K562 (cell line): ENCODE measurements around the gene PVALEF. TPM values are rescaled to one million over a fixed set of nuclear protein-coding genes. Genes with fewer than 3 reads are reported as not detected.

Experiments
- ATAC-seq: fragments of 200-7000 bp; cut with Tn5 transposase; 3 replicates; pipeline ENCODE4 v1.9.1; 2020; ENCODE audit warnings: moderate library complexity
- BruUV-seq: library from RNA; stranded (reverse); fragments of 400-500 nt; replicated peaks from 2 replicates; lab custom pipeline; 2021; lab: Mats Ljungman, UMichigan
- CTCF ChIA-PET: fragments of 300-600 bp; formaldehyde crosslinking; extraction: SDS; loops from one replicate; lab custom pipeline; 2021; ENCODE audit warnings: low intra/inter-chr PET ratio; lab: Yijun Ruan, JAX
- POLR2A ChIA-PET: fragments of 300-600, 350-650 bp; sonication (Branson Sonifier 250); formaldehyde crosslinking; extraction: SDS; loops from one replicate; lab custom pipeline; 2021; ENCODE audit warnings: antibody characterized with exemption, inconsistent platforms; lab: Yijun Ruan, JAX
- DNase-seq, 4 experiments: peaks; one replicate each; pipeline versions ENCODE4 v3.0.0 to v3.0.0-alpha.2; 2011 to 2018; ENCODE audit warnings: low spot score in 3 of 4, mixed read lengths in 3 of 4; ENCODE audit errors: extremely low read depth in 1 of 4
- FAIRE-seq: peaks from 2 replicates; lab custom pipeline; 2011; peaks lifted over from hg19 to GRCh38; lab: Jason Lieb, UNC
- H2AFZ ChIP-seq: 2 replicates; pipeline ENCODE4 v1.6.0; 2011; ENCODE audit warnings: low read depth, low read length, control low read depth, inconsistent platforms
- H3K27ac ChIP-seq: fragments of 200-600 bp; 3 replicates; pipeline ENCODE4 v1.8.0; 2011; ENCODE audit warnings: low read depth, mild to moderate bottlenecking, control low read depth, inconsistent platforms, low read length, moderate library complexity, mixed read lengths; ENCODE audit errors: extremely low read depth
- H3K27me3 ChIP-seq, 2 experiments: fragments of 300-600 bp in 1 of 2; 2 replicates in 1 of 2; 3 replicates in 1 of 2; pipeline versions ENCODE4 v1.6.0 to v1.8.0; 2011; ENCODE audit warnings: inconsistent platforms in 2 of 2, low read length in 2 of 2, mild to moderate bottlenecking in 1 of 2, mixed read lengths in 1 of 2, moderate library complexity in 1 of 2; ENCODE audit not compliant: control insufficient read depth in 2 of 2, insufficient read depth in 2 of 2
- H3K36me3 ChIP-seq: fragments of 300-600 bp; 3 replicates; pipeline ENCODE4 v1.8.0; 2011; ENCODE audit warnings: mild to moderate bottlenecking, low read length, inconsistent platforms; ENCODE audit not compliant: control insufficient read depth, insufficient read depth
- H3K4me1 ChIP-seq, 2 experiments: fragments of 200-600 bp in 1 of 2; replicated peaks in 1 of 2; 2 replicates in 1 of 2; 3 replicates in 1 of 2; pipeline versions ENCODE4 v1.5.1 to v1.8.0; 2011; ENCODE audit warnings: inconsistent platforms in 2 of 2, low read length in 2 of 2, mild to moderate bottlenecking in 1 of 2, mixed read lengths in 1 of 2, moderate library complexity in 1 of 2; ENCODE audit not compliant: control insufficient read depth in 2 of 2, insufficient read depth in 2 of 2
- H3K4me2 ChIP-seq: 2 replicates; pipeline ENCODE4 v1.6.1; 2011; ENCODE audit warnings: low read length, control low read depth, inconsistent platforms, mixed read lengths; ENCODE audit not compliant: insufficient read depth
- H3K4me3 ChIP-seq: fragments of 200-600 bp; sonication (generic), shearing (Covaris generic); 2 replicates; pipeline ENCODE4 v1.5.1; 2016; ENCODE audit warnings: control low read depth, inconsistent platforms
- H3K79me2 ChIP-seq: fragments of 200-600 bp; 3 replicates; pipeline ENCODE4 v1.8.0; 2011; ENCODE audit warnings: low read length, inconsistent platforms; ENCODE audit not compliant: control insufficient read depth, insufficient read depth
- H3K9ac ChIP-seq, 2 experiments: 2 replicates each; pipeline versions ENCODE4 v1.6.0 to v1.6.1; 2011; ENCODE audit warnings: low read depth in 2 of 2, low read length in 2 of 2, control low read depth in 1 of 2, inconsistent platforms in 1 of 2, mild to moderate bottlenecking in 1 of 2, mixed read lengths in 1 of 2; ENCODE audit not compliant: insufficient read depth in 1 of 2
- H3K9me1 ChIP-seq: one replicate; pipeline ENCODE4 v1.6.0; 2011; ENCODE audit warnings: inconsistent platforms, mild to moderate bottlenecking, low read length, moderate library complexity; ENCODE audit not compliant: control insufficient read depth, insufficient read depth
- H3K9me3 ChIP-seq: replicated peaks from 2 replicates; pipeline ENCODE4 v1.5.1; 2011; ENCODE audit warnings: low read depth, low read length, inconsistent platforms; ENCODE audit not compliant: control insufficient read depth, insufficient read depth
- H4K20me1 ChIP-seq: replicated peaks from 2 replicates; pipeline ENCODE4 v1.6.1; 2011; ENCODE audit warnings: low read length, inconsistent platforms, mixed read lengths; ENCODE audit not compliant: control insufficient read depth, insufficient read depth
- ARID4B ChIP-seq: sonication (generic); formaldehyde crosslinking; IDR thresholded peaks from 2 replicates; pipeline ENCODE4 v1.8.0; 2022; ENCODE audit warnings: mild to moderate bottlenecking, missing genetic modification reagents
- BHLHE40 ChIP-seq: IDR thresholded peaks from 2 replicates; pipeline ENCODE4 v1.6.1; 2011; ENCODE audit warnings: low read length, improper control_type of control experiment
- CUX1 ChIP-seq: fragments of 200-800 bp; sonication (Bioruptor generic); IDR thresholded peaks from 2 replicates; pipeline ENCODE4 v1.6.1; 2016; ENCODE audit warnings: missing genetic modification characterization, missing compliant biosample characterization
- CXXC5 ChIP-seq: fragments of 250-450 bp; sonication (Bioruptor Pico); IDR thresholded peaks from 2 replicates; pipeline ENCODE4 v1.8.0; 2022; ENCODE audit warnings: inconsistent platforms, mild to moderate bottlenecking, moderate library complexity
- FOS ChIP-seq: IDR thresholded peaks from 3 replicates; pipeline ENCODE4 v1.6.1; 2011; ENCODE audit not compliant: insufficient read length; ENCODE audit errors: extremely low read depth
- FOXK1 ChIP-seq: sonication (generic); formaldehyde crosslinking; IDR thresholded peaks from 2 replicates; pipeline ENCODE4 v1.8.0; 2022; ENCODE audit warnings: missing genetic modification reagents, mild to moderate bottlenecking, borderline replicate concordance
- HIVEP1 ChIP-seq: fragments of 250-450 bp; sonication (Bioruptor Pico); IDR thresholded peaks from 2 replicates; pipeline ENCODE4 v1.4.0; 2020; ENCODE audit warnings: mild to moderate bottlenecking
- HMG20A ChIP-seq: fragments of 450-650 bp; formaldehyde crosslinking; conservative IDR thresholded peaks from 2 replicates; pipeline ENCODE4 v1.4.0; 2020; ENCODE audit warnings: mild to moderate bottlenecking, mixed read lengths
- NCOA4 ChIP-seq: fragments of 450-650 bp; IDR thresholded peaks from 2 replicates; pipeline ENCODE4 v1.6.1; 2018; ENCODE audit warnings: mild to moderate bottlenecking; ENCODE audit not compliant: partially characterized antibody
- RBM22 ChIP-seq: fragments of 200-400 bp; formaldehyde crosslinking; IDR thresholded peaks from 2 replicates; pipeline ENCODE4 v1.6.1; 2018; ENCODE audit warnings: low read length, low read depth; ENCODE audit not compliant: poor library complexity, severe bottlenecking
- SAFB2 ChIP-seq: fragments of 200-400 bp; formaldehyde crosslinking; IDR thresholded peaks from 2 replicates; pipeline ENCODE4 v1.6.1; 2018; ENCODE audit warnings: borderline replicate concordance, low read length, low read depth, moderate library complexity; ENCODE audit not compliant: severe bottlenecking
- SMAD3 ChIP-seq: fragments of 450-650 bp; formaldehyde crosslinking; conservative IDR thresholded peaks from 2 replicates; pipeline ENCODE4 v1.4.0; 2020; ENCODE audit warnings: mild to moderate bottlenecking
- SP1 ChIP-seq: sonication (generic); formaldehyde crosslinking; IDR thresholded peaks from 2 replicates; pipeline ENCODE4 v1.8.1; 2022; ENCODE audit warnings: mild to moderate bottlenecking, missing genetic modification reagents
- SRSF1 ChIP-seq: fragments of 200-400 bp; formaldehyde crosslinking; IDR thresholded peaks from 2 replicates; pipeline ENCODE4 v1.6.1; 2017; ENCODE audit warnings: mild to moderate bottlenecking, low read depth, low read length, moderate library complexity
- ZNF408 ChIP-seq: fragments of 250-450 bp; sonication (Bioruptor Pico); IDR thresholded peaks from 2 replicates; pipeline ENCODE4 v1.4.0; 2020; ENCODE audit warnings: low read depth, mild to moderate bottlenecking, moderate library complexity
- WGBS: fragments of 100-300 bp; shearing (Covaris generic); methylation state at CpG from one replicate; pipeline ENCODE4 v1.1.6; 2016; ENCODE audit warnings: low coverage, mixed read lengths; ENCODE audit not compliant: insufficient coverage; ENCODE audit errors: missing lambda C conversion rate; 5-methylcytosine and 5-hydroxymethylcytosine counted together
- in situ Hi-C: fragments of 300-500 bp; cut with MboI; formaldehyde crosslinking; loops from 4 replicates; pipeline ENCODE4 v1.15.0; 2018; ENCODE audit warnings: inconsistent platforms, mixed read lengths
- intact Hi-C: fragments of 100-400 bp; cut with micrococcal nuclease; formaldehyde crosslinking; loops from 2 replicates; pipeline ENCODE4 v1.14.2; 2022
- polyA plus RNA-seq, 8 experiments: library from polyadenylated mRNA; depleted of rRNA in 4 of 8; stranded (reverse) in 5 of 8; unstranded in 3 of 8; fragments of >200 nt; fragmentation: Nextera tagmentation in 2 of 8; fragmentation: Illumina TruSeq in 1 of 8; extraction: Ambion mirVana in 2 of 8; extraction: Trizol in 1 of 8; gene quantifications; 2 replicates each; pipeline versions ENCODE4 v1.2.1 to v1.2.3, GENCODE V29; 2011 to 2014; ENCODE audit warnings: inconsistent platforms in 1 of 8, missing spikeins in 1 of 8
- total RNA-seq, 7 experiments: library from RNA; depleted of rRNA in 6 of 7; stranded (reverse); fragments of >200 nt in 6 of 7; fragmentation: Illumina TruSeq in 2 of 7; extraction: Trizol in 2 of 7; gene quantifications; 2 replicates each; pipeline versions ENCODE4 v1.2.1 to v1.2.3, GENCODE V29; 2011 to 2021; ENCODE audit warnings: low replicate concordance in 1 of 7

The PVALEF gene
- total and polyA plus RNA-seq, 9 of the 15 experiments (the other 6 are each of a cell fraction or from before 2014, with no cell fraction given) = not detected

- 94% methylated on average over 10 of the region's 17 CpGs for WGBS
- TF ChIP-seq NCOA4 (no peak), SMAD3 (CRISPR knock-in tag) (no peak), ARID4B (CRISPR knock-in tag) (no peak), FOS (no peak), BHLHE40 (no peak), CUX1 (CRISPR knock-in tag) (no peak), FOXK1 (CRISPR knock-in tag) (no peak), SRSF1 (no peak), HMG20A (CRISPR knock-in tag) (no peak), CXXC5 (CRISPR knock-in tag) (no peak), SAFB2 (no peak), RBM22 (no peak), ZNF408 (CRISPR knock-in tag) (no peak), HIVEP1 (CRISPR knock-in tag) (no peak), SP1 (CRISPR knock-in tag) (no peak)
- Histone ChIP-seq H3K9ac (peak overlapping the region in 1 of 2 experiments; percentile 80; a peak in 1 of 4 replicates), H2AFZ (no peak overlapping the region), H3K9me3 (no peaks in the 10 kb centered on the region), H3K4me2 (no peak overlapping the region), H3K4me1 (peaks cover 10 to 76% of the 10 kb centered on the region in 2 experiments), H3K27me3 (no peaks in the 10 kb centered on the region), H4K20me1 (no peaks in the 10 kb centered on the region), H3K27ac (no peak overlapping the region), H3K4me3 (no peak overlapping the region), H3K79me2 (no peaks in the 10 kb centered on the region), H3K36me3 (peaks cover 2% of the 10 kb centered on the region; the same call in 1 of the 3 replicates), H3K9me1 (no peaks in the 10 kb centered on the region)
- intact Hi-C loops (no loop called here), in situ Hi-C loops (no loop called here)
- POLR2A ChIA-PET = no interaction called here
- DNase-seq (no peak), FAIRE-seq (no peak), ATAC-seq (no peak)
- BruUV-seq = no TSS peak
- CTCF ChIA-PET = no interaction called here
Observed at GRCh38 chr17:81193051-81193410, 27.7 kb downstream of the PVALEF start.
